Activated naive CD8-positive, alpha-beta T cell treated with anti-CD3 and anti-CD28 coated beads, Interleukin-2, amount 50 U/mL, for 24 hours (primary cell): ENCODE results near the gene TIGAR.

Experiments used
- ATAC-seq: fragments of 150-1000 bp; cut with Tn5 transposase; one replicate; pipeline ENCODE4 v1.10.0; 2021
- DNase-seq: peaks from one replicate; pipeline ENCODE4 v3.0.0; 2021
- H3K27ac Mint-ChIP-seq: one replicate; pipeline ENCODE4 v1.8.0; 2021; ENCODE audit warnings: mild to moderate bottlenecking, mixed read lengths
- H3K27me3 Mint-ChIP-seq: one replicate; pipeline ENCODE4 v1.8.0; 2021; ENCODE audit warnings: mixed read lengths
- H3K36me3 Mint-ChIP-seq: one replicate; pipeline ENCODE4 v1.8.0; 2021; ENCODE audit warnings: low read depth, mixed read lengths
- H3K4me1 Mint-ChIP-seq: one replicate; pipeline ENCODE4 v1.8.0; 2021; ENCODE audit warnings: mixed read lengths
- H3K4me3 Mint-ChIP-seq: one replicate; pipeline ENCODE4 v1.8.0; 2021; ENCODE audit warnings: mild to moderate bottlenecking, moderate library complexity, mixed read lengths
- H3K9me3 Mint-ChIP-seq: one replicate; pipeline ENCODE4 v1.8.0; 2021; ENCODE audit warnings: mixed read lengths

Gene TIGAR

DNA sequence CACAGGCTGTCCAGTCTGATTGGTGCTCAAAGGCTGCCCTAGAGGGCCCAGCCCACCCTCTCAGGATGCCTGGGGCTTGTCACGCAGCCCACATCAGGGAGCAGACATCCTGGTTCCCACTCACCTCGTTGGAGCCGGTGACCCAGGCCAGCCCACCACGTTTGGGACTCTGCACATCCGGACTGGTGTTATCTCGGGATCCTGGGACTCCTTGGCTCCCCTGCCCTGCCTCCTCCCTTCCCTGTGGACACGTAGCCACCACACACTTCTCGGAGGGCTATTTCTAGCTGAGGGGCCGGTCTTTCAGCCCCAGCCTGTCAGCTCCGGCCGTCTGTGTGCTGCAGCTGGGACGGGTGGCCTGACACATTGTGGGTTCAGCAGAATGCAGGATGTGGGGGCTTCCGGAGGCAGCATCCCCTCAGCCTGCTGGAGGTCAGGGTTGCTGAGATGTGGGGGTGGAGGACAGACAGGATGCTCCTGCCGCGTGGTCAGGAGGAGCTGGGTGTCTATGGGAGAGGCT, 71.3 kb downstream of the TIGAR start:
- Mint-ChIP-seq H3K36me3 (no peaks in the 10 kb centered on the region), H3K4me1 (peaks cover 9% of the 10 kb centered on the region), H3K9me3 (no peaks in the 10 kb centered on the region), H3K27ac (no peak overlapping the region), H3K4me3 (no peak overlapping the region), H3K27me3 (peaks cover 24% of the 10 kb centered on the region)
- DNase-seq (peak; percentile 7), ATAC-seq (no peak)

DNA sequence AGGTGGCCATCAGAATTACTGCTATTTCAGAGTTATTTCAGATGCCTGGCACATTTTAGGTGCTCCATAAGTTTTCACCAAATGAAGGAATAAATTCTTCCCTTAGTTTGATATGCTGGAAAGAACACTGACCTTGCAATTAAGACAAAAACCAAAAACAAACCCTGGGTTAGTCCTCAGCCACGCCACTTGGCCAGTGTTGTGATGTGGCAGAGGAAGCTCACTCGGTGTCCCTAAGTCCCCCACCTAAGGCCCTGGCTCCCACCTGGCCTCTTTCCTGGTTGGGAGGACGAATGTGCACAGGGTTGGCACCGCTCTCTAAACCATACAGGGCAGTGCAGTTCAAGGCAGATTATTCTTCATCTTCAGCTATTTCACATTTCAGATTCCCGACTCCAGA, 72.2 kb downstream of the TIGAR start:
- H3K4me1 Mint-ChIP-seq: peaks cover 9% of the 10 kb centered on the region

DNA sequence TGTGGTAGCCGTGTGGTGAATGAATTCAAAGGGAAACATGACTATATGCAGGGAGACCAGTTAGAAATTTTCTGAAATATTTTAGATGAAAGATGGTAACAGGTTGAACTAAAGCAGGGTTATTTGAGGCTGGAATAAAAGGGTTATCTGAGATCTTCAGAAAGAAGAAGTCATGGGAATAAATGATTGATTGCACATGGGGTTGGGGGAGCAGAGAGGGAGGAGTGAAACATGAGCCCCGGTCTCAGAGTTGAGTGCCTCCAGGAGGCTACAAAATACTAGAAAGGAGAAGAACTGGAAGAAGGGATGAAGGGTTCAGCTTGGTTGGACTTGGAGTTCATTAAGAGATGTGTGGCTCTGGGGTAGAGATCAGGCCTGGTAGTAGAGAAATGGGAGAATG, 74.8 kb downstream of the TIGAR start:
- no peak overlapping the region for H3K27ac Mint-ChIP-seq
- H3K4me3 Mint-ChIP-seq: no peak overlapping the region
- peaks cover 27% of the 10 kb centered on the region for H3K27me3 Mint-ChIP-seq
- DNase-seq (no peak), ATAC-seq (no peak)
- no peaks in the 10 kb centered on the region for H3K9me3 Mint-ChIP-seq
- H3K4me1 Mint-ChIP-seq: peaks cover 9% of the 10 kb centered on the region
- H3K36me3 Mint-ChIP-seq: no peaks in the 10 kb centered on the region

More for the DNA sequence above, 72.2 kb downstream of the TIGAR start:
- ATAC-seq: no peak
- Mint-ChIP-seq H3K27ac (no peak overlapping the region), H3K36me3 (no peaks in the 10 kb centered on the region), H3K9me3 (no peaks in the 10 kb centered on the region), H3K27me3 (peaks cover 24% of the 10 kb centered on the region), H3K4me3 (no peak overlapping the region)
- no peak for DNase-seq

DNA sequence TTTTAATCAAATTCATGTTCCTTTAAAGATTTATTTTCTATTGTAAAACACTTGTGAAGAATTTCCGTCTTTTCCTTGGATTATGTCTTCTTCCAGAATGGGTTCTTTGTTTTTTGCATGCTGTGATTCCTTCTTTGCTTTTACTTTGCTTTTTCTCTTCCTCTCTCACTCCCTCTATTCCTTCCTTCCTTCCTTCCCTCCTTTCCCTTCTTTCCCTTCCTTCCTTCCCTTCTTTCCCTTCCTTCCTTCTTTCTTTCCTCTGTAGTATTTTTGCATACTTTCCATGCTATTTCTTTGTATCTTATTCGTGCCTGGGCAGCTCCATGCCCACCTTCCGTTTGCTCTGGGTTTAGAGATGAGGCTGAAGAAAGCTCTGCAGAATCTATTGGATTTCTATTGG, 80.1 kb downstream of the TIGAR start:
- Mint-ChIP-seq H3K27me3 (peaks cover 2% of the 10 kb centered on the region), H3K9me3 (no peaks in the 10 kb centered on the region), H3K27ac (no peak overlapping the region), H3K4me1 (no peaks in the 10 kb centered on the region), H3K36me3 (no peaks in the 10 kb centered on the region), H3K4me3 (no peak overlapping the region)
- no peak for ATAC-seq
- DNase-seq: no peak

DNA sequence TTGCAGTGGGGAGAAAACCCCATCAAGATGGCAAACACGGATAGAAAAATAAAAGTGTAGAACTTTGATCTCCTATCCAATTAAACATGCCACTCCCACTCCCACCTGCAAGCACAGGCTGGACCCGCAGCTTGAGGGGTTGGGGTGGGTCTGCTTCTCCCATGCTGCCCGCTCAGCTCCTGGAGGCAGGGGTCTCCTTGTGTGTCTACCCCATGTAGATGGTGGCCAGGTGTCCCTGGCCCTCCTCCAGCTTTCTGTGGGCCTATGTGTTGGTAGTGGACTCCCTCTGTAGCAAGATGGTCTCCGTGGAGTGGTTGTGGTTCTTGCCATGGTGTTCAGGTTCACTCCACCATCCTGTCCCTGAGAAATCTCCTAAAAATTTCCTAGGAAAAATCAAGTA, 82.0 kb downstream of the TIGAR start:
- Mint-ChIP-seq H3K4me3 (no peak overlapping the region), H3K4me1 (no peaks in the 10 kb centered on the region), H3K36me3 (no peaks in the 10 kb centered on the region), H3K27me3 (peaks cover 2% of the 10 kb centered on the region), H3K27ac (no peak overlapping the region), H3K9me3 (no peaks in the 10 kb centered on the region)
- ATAC-seq (no peak), DNase-seq (no peak)
